Osteoblast (primary cell): ENCODE measurements around the gene UBR3. TPM values are rescaled to one million over a fixed set of nuclear protein-coding genes. Genes with fewer than 3 reads are reported as not detected.
"Not testable (repeated sequence)": the region's sequence is repeated elsewhere in the genome, so short reads cannot be mapped to it uniquely, and the experiment has no call there.

Experiments used
- DNase-seq: peaks from one replicate; pipeline ENCODE4 v3.0.0; 2011; ENCODE audit warnings: low spot score, mixed read lengths; ENCODE audit not compliant: insufficient read length; ENCODE audit errors: missing footprints
- H2AFZ ChIP-seq: 2 replicates; pipeline ENCODE4 v1.6.0; 2011; ENCODE audit warnings: mild to moderate bottlenecking, low read length
- H3K27ac ChIP-seq: 2 replicates; pipeline ENCODE4 v1.5.1; 2011; ENCODE audit warnings: mild to moderate bottlenecking, low read depth, low read length, moderate library complexity
- H3K27me3 ChIP-seq: 2 replicates; pipeline ENCODE4 v1.6.0; 2012; ENCODE audit warnings: mild to moderate bottlenecking, control low read depth, inconsistent platforms, low read length, moderate library complexity; ENCODE audit not compliant: insufficient read depth
- H3K36me3 ChIP-seq: 2 replicates; pipeline ENCODE4 v1.5.1; 2011; ENCODE audit warnings: mild to moderate bottlenecking, low read length, control low read depth, moderate library complexity; ENCODE audit not compliant: insufficient read depth
- H3K4me1 ChIP-seq: 2 replicates; pipeline ENCODE4 v1.5.1; 2011; ENCODE audit warnings: mild to moderate bottlenecking, low read length, control low read depth, moderate library complexity; ENCODE audit not compliant: insufficient read depth
- H3K4me2 ChIP-seq: 2 replicates; pipeline ENCODE4 v1.6.0; 2011; ENCODE audit warnings: mild to moderate bottlenecking, low read length; ENCODE audit not compliant: insufficient read depth
- H3K4me3 ChIP-seq: fragments of 200-600 bp; sonication (generic); 3 replicates; pipeline ENCODE4 v1.5.1; 2012; ENCODE audit warnings: mild to moderate bottlenecking, low read length, inconsistent platforms; ENCODE audit not compliant: insufficient read depth
- H3K79me2 ChIP-seq: 2 replicates; pipeline ENCODE4 v1.6.0; 2012; ENCODE audit warnings: mild to moderate bottlenecking, low read length, control low read depth, inconsistent platforms; ENCODE audit not compliant: insufficient read depth
- H3K9me3 ChIP-seq: 2 replicates; pipeline ENCODE4 v1.5.1; 2011; ENCODE audit warnings: low read depth, low read length, control low read depth
- H4K20me1 ChIP-seq: 2 replicates; pipeline ENCODE4 v1.6.0; 2012; ENCODE audit warnings: mild to moderate bottlenecking, low read length, control low read depth; ENCODE audit not compliant: insufficient read depth
- CTCF ChIP-seq: IDR thresholded peaks from 2 replicates; pipeline ENCODE4 v1.5.1; 2011; ENCODE audit warnings: mild to moderate bottlenecking, low read depth, low read length, moderate library complexity; ENCODE audit errors: extremely low read depth
- total RNA-seq: library from RNA; depleted of rRNA; stranded (reverse); fragments of >200 nt; gene quantifications from 2 replicates; pipeline ENCODE4 v1.2.3, GENCODE V29; 2012

UBR3 gene
- total RNA-seq, 1 donor = 42.7 TPM

- Histone ChIP-seq H3K9me3 (no peaks in the 10 kb centered on the region), H3K79me2 (peaks cover 5% of the 10 kb centered on the region), H4K20me1 (no peaks in the 10 kb centered on the region), H3K4me2 (no peak overlapping the region), H2AFZ (no peak overlapping the region), H3K36me3 (no peaks in the 10 kb centered on the region), H3K4me3 (no peak overlapping the region), H3K4me1 (no peaks in the 10 kb centered on the region), H3K27me3 (no peaks in the 10 kb centered on the region), H3K27ac (peak overlapping the region; percentile 37)
- DNase-seq = peak; percentile 18
- TF ChIP-seq CTCF = peak; percentile 70
Observed at GRCh38 chr2:169933124-169933711, 106.0 kb downstream of the UBR3 start.

GRCh38 chr2:169936652-169937051, 109.4 kb downstream of the UBR3 start:
- not testable (repeated sequence) for H3K27me3 ChIP-seq, H3K27ac ChIP-seq, DNase-seq, H3K4me1 ChIP-seq, H3K9me3 ChIP-seq, H4K20me1 ChIP-seq, H3K36me3 ChIP-seq, H2AFZ ChIP-seq, H3K4me3 ChIP-seq, H3K4me2 ChIP-seq
- H3K79me2 ChIP-seq = peaks cover 10% of the 10 kb centered on the region

- no peak for TF ChIP-seq CTCF
- no peaks in the 10 kb centered on the region for H4K20me1 ChIP-seq
- no peaks in the 10 kb centered on the region for H3K4me1 ChIP-seq
- H3K4me2 ChIP-seq = no peak overlapping the region
- H3K27me3 ChIP-seq = no peaks in the 10 kb centered on the region
- no peaks in the 10 kb centered on the region for H3K9me3 ChIP-seq
- peaks cover 26% of the 10 kb centered on the region for H3K36me3 ChIP-seq
- H3K79me2 ChIP-seq = peaks cover 3% of the 10 kb centered on the region
- H3K4me3 ChIP-seq = no peak overlapping the region
- H3K27ac ChIP-seq = no peak overlapping the region
- no peak for DNase-seq
- H2AFZ ChIP-seq = no peak overlapping the region
Observed at GRCh38 chr2:169945515-169945914, 118.3 kb downstream of the UBR3 start.

- no peak overlapping the region for H3K4me3 ChIP-seq
- DNase-seq = no peak
- TF ChIP-seq CTCF = no peak
- no peaks in the 10 kb centered on the region for H3K27me3 ChIP-seq
- H3K4me1 ChIP-seq = no peaks in the 10 kb centered on the region
- no peak overlapping the region for H3K27ac ChIP-seq
- peaks cover 26% of the 10 kb centered on the region for H3K36me3 ChIP-seq
- H3K79me2 ChIP-seq = no peaks in the 10 kb centered on the region
- H3K9me3 ChIP-seq = no peaks in the 10 kb centered on the region
- no peak overlapping the region for H3K4me2 ChIP-seq
- H4K20me1 ChIP-seq = no peaks in the 10 kb centered on the region
- H2AFZ ChIP-seq = no peak overlapping the region
Observed at GRCh38 chr2:169946092-169946491, 118.8 kb downstream of the UBR3 start.
